H7 (cell line): ENCODE data around the gene SORBS1. TPM values are rescaled to one million over a fixed set of nuclear protein-coding genes. Genes with fewer than 3 reads are reported as not detected.

Experiments
- DNase-seq: peaks from one replicate; pipeline ENCODE4 v3.0.0; 2012
- H3K27me3 ChIP-seq: 2 replicates; pipeline ENCODE4 v1.6.0; 2011; ENCODE audit warnings: mild to moderate bottlenecking, low read length; ENCODE audit not compliant: control insufficient read depth, insufficient read depth
- H3K36me3 ChIP-seq: replicated peaks from 2 replicates; pipeline ENCODE4 v1.5.1; 2011; ENCODE audit warnings: low read length; ENCODE audit not compliant: control insufficient read depth, insufficient read depth
- H3K4me3 ChIP-seq: 2 replicates; pipeline ENCODE4 v1.5.1; 2011; ENCODE audit warnings: low read depth, mild to moderate bottlenecking, control low read depth, low read length, moderate library complexity; ENCODE audit not compliant: insufficient read depth
- total RNA-seq: library from RNA; depleted of rRNA; stranded (reverse); fragments of >200 nt; shearing (Covaris generic); gene quantifications from 2 replicates; pipeline ENCODE4 v1.2.3, GENCODE V29; 2014

The SORBS1 gene
- total RNA-seq, 1 experiment from 2014 or later, result 10.2 TPM

DNA sequence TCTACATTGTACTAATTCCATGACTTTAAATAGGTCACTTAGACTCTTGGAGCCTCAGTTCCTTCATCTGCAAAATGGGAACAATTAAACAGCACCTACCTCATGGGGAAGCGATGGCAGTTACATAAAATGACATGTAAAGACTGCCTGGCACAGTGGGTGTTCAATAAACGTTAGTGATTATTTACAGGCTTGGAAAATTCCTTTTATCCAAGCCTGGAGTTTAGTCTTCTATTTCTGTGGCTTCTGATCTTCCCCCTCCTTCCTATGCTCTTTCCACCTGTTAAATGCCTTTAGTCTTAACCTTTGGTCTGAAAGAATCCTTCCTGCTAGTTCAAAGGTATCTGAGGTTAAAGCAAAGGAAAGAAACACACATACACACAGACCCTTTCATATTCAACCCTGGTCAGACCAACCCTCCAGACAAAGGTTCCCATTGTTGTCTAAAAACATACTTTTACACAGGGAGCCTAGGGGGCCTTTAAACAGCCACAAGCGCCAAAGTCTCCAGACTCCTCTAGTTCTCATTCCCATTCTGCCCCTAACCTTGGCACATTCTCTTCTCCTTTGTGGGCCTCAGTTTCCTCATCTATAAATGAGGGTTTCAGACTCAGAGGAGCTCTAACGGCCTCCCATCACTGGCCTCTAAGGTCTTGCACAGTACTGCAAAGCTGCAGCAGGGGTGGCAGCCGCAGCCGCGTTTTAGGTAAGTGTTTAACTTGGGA is 21.4 kb downstream of the SORBS1 start:
- no peak for DNase-seq
- H3K27me3 ChIP-seq, result no peaks in the 10 kb centered on the region
- no peaks in the 10 kb centered on the region for H3K36me3 ChIP-seq
- no peak overlapping the region for H3K4me3 ChIP-seq

DNA sequence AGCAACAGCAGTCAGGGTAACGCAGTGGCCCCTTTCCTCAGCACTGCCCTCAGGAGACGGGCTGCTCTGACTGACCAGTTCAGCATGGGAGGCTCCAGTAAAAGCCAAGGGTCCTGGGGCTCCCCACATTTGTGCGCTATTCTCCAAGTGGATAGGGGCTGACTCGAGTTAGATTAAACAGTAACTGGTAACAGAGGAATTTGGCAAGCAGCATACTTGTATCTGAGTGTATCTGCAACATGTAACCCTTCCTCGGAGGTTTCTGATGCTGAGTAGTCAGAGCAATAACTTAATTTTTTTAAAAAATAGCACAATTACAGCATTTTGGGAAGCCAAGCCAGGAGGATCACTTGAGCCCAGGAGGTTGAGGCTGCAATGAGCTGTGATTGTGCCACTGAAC is 22.8 kb downstream of the SORBS1 start:
- no peaks in the 10 kb centered on the region for H3K27me3 ChIP-seq
- H3K4me3 ChIP-seq, result no peak overlapping the region
- DNase-seq, result no peak
- no peaks in the 10 kb centered on the region for H3K36me3 ChIP-seq

DNA sequence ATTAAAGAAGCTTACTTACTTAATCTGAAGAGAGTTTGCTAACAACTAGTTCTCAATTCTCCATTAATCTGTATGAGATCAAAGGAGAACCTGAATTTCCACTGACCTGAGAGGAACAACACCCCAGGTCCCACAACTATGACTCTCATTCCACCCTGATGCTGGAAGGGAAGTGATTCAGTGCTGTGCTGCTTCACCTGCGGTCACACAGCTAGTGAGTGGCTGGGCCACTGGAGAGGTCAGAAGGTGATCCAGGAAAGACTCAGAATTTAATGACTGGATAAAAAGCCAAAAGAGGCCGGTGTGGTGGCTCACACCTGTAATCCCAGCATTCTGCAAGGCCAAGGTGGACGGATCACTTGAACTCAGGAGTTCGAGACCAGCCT is 23.6 kb downstream of the SORBS1 start:
- H3K36me3 ChIP-seq, result no peaks in the 10 kb centered on the region
- no peaks in the 10 kb centered on the region for H3K27me3 ChIP-seq
- no peak overlapping the region for H3K4me3 ChIP-seq
- DNase-seq, result no peak

DNA sequence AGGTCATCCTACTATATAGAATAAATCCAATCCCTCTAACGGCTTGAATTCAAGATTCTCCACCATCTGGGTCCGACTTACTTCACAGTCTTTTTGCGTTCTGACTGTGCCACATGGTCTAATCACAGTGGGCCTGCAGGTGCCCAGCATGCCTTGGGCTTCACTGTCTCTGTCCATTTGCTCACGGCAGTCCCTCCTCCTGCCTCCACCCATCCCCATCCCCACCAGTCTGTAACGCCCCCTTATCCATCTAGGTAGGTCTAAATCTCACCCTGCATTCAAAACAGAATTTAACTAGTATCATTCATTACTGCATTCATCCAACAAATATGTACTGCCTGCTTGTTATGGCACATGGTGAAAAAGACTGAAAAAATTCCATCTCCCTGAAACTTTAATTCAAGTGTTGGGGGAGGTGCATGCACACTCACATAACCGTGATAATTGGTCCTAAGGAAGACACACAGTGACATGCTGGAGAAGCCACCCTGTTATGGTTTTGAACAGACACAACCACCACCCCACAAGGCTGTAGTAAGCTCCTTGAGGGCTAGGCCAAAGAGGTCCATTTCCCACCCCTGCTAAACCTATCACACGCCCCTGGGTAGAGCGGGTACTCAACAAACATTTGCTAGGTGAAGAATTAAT is 24.2 kb downstream of the SORBS1 start:
- Histone ChIP-seq H3K4me3 (no peak overlapping the region), H3K36me3 (no peaks in the 10 kb centered on the region), H3K27me3 (no peaks in the 10 kb centered on the region)
- DNase-seq, result no peak

DNA sequence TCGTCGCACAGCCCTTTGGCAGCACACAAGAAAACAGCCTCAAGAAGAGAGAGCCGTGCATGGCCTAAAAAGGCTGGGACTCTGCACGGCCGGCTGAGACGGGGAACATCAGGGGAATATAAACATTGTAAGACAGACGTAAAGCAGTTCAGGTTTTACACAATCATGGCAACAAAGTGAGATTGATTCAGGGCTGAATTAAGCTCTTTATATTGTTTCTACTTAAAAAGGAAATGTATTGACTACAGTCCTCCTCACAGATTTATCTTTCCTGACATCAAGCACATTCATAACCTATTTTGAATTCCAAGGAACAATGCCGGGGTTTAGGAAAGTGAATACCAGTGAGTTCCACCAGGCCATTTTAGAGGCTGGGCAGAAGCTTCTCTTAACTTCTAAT is 25.2 kb downstream of the SORBS1 start:
- no peaks in the 10 kb centered on the region for H3K36me3 ChIP-seq
- no peaks in the 10 kb centered on the region for H3K27me3 ChIP-seq
- H3K4me3 ChIP-seq, result no peak overlapping the region
- DNase-seq, result no peak

DNA sequence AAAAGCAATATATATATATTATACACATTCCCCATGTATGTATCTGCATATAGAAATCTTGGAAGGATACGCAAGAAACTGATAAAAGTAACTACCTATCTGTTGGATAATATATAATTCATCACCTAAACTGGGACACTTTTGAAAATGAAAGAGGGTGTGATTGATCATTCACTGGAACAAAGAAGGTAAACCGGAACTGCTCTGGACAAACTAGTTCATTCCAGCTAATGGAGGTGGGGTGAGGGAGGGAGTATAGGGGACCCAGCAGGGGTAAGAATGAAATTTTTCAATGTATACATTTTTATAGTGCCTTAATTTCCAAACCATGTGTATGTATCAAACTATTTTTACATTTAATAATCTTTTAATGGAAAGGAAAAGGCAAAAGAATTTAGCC is 25.6 kb downstream of the SORBS1 start:
- no peak for DNase-seq
- no peaks in the 10 kb centered on the region for H3K27me3 ChIP-seq
- H3K36me3 ChIP-seq, result no peaks in the 10 kb centered on the region
- H3K4me3 ChIP-seq, result no peak overlapping the region

DNA sequence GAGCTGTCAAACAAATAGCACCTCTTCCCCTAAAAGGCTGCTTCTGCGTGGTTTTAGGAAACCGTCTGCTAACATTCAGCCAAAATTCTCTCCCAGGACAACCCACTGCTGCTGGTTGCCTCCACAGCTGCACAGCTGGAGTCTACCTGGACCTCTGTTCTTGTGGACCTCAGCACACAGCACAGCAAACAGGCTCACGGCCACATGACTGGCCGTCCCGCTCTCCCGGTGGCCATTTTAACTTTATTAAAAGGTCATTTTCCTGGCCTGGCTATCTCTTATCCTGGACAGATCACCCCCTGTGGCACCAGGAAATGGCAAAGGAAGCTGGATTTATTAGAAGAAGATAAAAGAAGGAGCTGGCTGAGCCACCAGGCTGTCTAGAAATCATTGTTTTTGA is 27.6 kb downstream of the SORBS1 start:
- Histone ChIP-seq H3K27me3 (no peaks in the 10 kb centered on the region), H3K36me3 (no peaks in the 10 kb centered on the region), H3K4me3 (no peak overlapping the region)
- no peak for DNase-seq

DNA sequence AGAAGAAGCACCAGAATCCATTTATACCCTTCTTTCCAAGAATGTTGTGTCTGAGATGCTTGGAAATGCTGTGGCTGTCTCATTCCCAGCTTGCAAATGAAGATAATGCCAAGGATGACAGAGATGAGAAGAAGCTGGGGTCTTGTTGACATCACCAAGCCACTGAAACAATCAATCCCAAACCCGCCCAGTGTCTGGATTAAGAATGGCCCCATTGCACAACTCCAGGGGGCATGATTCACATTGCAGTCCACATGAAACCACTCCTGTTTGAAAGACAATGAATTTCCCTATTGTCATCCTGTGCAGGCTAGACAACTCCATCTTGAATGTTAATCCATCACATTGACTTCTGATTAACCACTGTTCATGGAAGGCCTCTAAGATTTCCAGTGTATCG is 28.6 kb downstream of the SORBS1 start:
- Histone ChIP-seq H3K36me3 (no peaks in the 10 kb centered on the region), H3K27me3 (no peaks in the 10 kb centered on the region), H3K4me3 (no peak overlapping the region)
- DNase-seq, result no peak

DNA sequence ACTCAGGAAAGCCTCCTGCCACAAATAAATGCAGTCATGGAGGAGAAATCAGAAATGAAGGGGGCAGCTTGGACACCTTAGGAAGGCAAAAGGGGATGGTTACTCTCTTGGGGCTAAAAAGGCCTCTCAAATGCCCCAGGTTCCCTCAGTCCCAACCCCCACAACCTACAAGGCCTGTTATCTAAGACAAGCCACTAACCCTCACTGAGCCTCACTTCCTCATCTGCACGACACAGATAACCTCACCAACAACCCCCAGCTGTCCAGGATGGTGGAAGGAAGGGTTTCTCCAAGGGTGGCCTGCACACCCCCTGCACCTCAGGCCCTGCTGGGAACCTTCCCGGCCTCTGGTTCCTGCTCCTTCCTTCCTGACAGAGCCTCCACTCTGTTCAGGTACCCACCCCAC is 29.2 kb downstream of the SORBS1 start:
- Histone ChIP-seq H3K27me3 (no peaks in the 10 kb centered on the region), H3K36me3 (no peaks in the 10 kb centered on the region), H3K4me3 (no peak overlapping the region)
- DNase-seq, result no peak

DNA sequence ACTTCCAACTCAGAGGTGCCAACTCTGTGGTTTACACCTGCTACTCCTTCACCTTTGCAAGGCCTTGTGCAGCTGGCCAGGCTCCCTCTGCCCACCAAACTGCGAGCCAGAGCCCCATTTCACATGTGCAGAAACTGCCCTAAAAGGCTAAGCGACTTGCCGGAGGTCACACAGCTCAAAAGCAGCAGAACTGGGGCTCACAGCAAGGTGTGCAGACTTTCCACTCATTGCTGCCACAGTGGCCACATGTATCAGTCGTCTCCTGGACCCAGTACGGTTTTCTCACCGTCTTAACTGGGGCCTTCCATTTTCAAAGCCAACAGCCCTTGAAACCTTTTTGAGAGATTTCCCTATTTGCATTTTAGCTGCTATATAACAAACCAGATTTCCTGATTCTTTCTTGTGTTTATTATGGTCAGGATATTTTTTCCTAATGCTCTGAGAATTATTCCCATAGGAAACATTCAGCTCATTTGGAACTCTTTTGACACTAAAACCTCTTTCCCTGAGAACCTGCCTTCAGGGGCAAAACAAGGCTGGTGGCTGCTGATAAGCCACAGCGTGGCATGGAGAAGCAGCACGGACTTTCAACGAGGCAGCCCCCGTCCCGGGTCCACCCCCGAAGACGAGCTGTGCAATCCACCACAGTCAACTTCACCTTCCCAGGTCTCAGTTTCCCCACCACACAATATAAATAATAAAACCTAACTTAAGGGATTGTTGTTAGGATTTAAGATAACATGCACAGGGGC is 29.9 kb downstream of the SORBS1 start:
- no peak for DNase-seq
- H3K36me3 ChIP-seq, result no peaks in the 10 kb centered on the region
- H3K27me3 ChIP-seq, result no peaks in the 10 kb centered on the region
- no peak overlapping the region for H3K4me3 ChIP-seq

DNA sequence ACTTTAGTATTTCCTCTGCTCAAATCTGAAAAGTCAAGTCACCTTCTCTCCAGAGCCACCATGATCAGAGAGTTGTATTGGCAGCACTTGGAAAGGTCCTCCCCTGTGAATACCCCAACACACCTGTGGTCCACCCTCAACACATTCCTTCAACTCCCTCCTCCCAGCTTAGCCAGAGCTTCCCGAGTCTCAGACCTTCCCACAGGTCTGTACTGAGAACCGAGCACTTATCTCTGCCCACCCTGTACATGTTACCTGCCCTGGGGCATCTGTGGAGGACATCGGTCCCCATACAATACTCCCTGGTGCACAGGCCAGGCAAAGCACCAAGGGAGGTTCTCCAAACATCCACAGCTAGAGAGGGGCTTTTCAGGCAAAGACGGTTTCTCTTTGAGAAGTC is 30.6 kb downstream of the SORBS1 start:
- H3K27me3 ChIP-seq, result no peaks in the 10 kb centered on the region
- H3K4me3 ChIP-seq, result no peak overlapping the region
- H3K36me3 ChIP-seq, result no peaks in the 10 kb centered on the region
- no peak for DNase-seq

DNA sequence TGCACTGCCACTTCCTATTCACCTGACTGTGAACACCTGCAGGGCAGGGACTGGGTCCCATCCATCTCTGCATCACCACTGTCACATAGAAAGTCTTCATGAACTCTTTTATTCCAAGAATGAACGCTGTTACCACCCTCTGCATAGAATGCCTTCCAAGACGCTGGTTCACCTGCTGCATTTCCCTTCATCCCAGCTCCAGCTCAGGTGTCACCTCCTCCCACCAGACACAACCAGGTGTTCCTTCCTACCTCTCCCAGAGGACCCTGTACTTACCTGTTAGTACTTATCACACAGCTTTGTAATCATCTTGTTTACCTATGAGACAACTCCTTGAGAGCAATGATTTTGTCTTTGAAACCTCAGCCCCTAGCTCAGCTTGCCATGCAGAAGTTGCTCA is 31.1 kb downstream of the SORBS1 start:
- H3K27me3 ChIP-seq, result no peaks in the 10 kb centered on the region
- DNase-seq, result no peak
- H3K36me3 ChIP-seq, result no peaks in the 10 kb centered on the region
- H3K4me3 ChIP-seq, result no peak overlapping the region

DNA sequence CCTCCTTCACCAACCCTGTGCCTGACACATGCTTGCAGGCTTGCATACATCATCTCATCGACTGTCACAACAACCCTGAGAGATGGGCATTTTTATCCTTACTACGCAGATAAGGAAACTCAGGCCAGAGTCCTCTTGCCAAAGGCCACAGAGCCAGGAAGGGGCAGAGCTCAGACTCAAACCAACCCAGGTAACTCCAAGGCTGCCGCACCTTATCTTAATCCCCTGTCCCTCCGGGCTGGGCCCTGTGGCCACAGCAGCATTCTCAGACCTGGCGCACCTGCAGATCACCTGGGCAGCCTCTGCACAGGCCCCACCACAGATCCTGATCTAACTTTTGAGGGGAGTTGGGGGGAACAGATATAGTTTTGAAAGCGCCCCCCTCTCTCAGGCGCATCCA is 35.1 kb downstream of the SORBS1 start:
- Histone ChIP-seq H3K36me3 (no peaks in the 10 kb centered on the region), H3K27me3 (no peaks in the 10 kb centered on the region), H3K4me3 (no peak overlapping the region)
- DNase-seq, result no peak

DNA sequence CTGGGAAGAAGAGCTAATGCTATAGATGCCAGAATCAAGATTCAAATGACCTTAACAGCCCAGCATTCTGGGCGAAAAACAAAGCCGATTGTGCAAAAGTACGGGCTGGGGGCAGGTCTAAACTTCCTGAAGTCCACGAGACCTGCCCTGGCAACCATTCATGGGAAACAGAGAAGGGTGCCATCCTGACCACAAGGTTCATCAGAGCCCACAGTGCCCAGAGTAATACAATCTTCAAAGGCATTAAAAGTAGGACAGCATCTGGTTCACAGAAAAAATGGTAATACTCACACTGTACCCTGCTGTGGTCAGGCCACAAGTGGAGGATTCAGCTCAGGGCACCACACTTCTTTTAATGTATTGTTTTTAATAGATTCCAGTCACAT is 36.1 kb downstream of the SORBS1 start:
- no peaks in the 10 kb centered on the region for H3K27me3 ChIP-seq
- DNase-seq, result no peak
- no peak overlapping the region for H3K4me3 ChIP-seq
- H3K36me3 ChIP-seq, result no peaks in the 10 kb centered on the region

DNA sequence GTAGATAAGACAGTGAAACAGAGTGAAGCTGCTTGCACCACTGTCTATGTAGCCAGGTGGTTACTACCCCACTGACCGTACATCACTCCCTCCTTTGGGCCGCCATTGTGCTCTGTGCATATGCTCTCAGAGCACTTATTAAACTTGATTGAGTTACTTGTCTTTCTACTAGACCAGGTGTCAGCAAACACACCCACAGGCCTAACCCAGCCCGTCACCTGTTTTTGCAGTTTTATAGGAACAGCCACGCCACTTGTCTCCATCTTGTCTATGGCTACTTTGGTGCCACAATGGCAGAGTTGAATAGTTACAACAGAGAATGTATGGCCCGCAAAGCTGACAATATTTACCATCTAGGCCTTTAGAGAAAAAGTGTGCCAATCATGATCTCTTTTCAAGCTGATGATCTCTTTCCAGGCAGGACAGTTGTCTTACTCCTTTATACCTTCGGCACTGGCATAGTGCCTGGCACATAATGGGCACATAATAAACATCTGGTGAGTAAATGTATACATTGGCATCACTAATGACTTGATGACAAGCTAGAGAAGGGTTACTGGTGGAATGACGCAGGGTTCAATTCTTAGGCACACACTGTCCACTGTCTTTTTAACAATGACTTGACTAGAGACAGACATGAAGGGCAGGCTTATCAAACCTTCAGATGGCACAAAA is 36.7 kb downstream of the SORBS1 start:
- no peak for DNase-seq
- Histone ChIP-seq H3K36me3 (no peaks in the 10 kb centered on the region), H3K4me3 (no peak overlapping the region), H3K27me3 (no peaks in the 10 kb centered on the region)
